H1 (cell line): ENCODE data around the gene ATP2A3. TPM values are rescaled to one million over a fixed set of nuclear protein-coding genes. Genes with fewer than 3 reads are reported as not detected.

Source experiments
- CTCF ChIA-PET: fragments of 300-600 bp; sonication (Branson Sonifier 250); formaldehyde crosslinking; loops from one replicate; lab custom pipeline; 2021; ENCODE audit not compliant: partially characterized antibody; lab: Charles Lee
- POLR2A ChIA-PET: fragments of 300-600 bp; sonication (Branson Sonifier 250); formaldehyde crosslinking; loops from one replicate; lab custom pipeline; 2021; ENCODE audit warnings: inconsistent platforms; ENCODE audit not compliant: partially characterized antibody; lab: Charles Lee
- DNase-seq, 2 experiments: peaks; one replicate each; pipeline versions ENCODE4 v3.0.0 to v3.0.0-alpha.2; 2010 to 2022; ENCODE audit warnings: low spot score in 2 of 2, low read depth in 1 of 2, mixed read lengths in 1 of 2
- FAIRE-seq: peaks from 2 replicates; lab custom pipeline; 2011; peaks lifted over from hg19 to GRCh38; lab: Jason Lieb, UNC
- H2AFZ ChIP-seq: 2 replicates; pipeline ENCODE4 v1.8.1; 2012; ENCODE audit warnings: low read length, inconsistent platforms
- H2AK5ac ChIP-seq: 2 replicates; pipeline ENCODE4 v1.6.1; 2013; ENCODE audit warnings: low read depth, low read length
- H2BK120ac ChIP-seq: replicated peaks from 2 replicates; pipeline ENCODE3; 2013; ENCODE audit warnings: low read depth, low read length, inconsistent platforms
- H2BK12ac ChIP-seq: 2 replicates; pipeline ENCODE4 v1.6.1; 2013; ENCODE audit warnings: low read depth, low read length
- H2BK15ac ChIP-seq: 2 replicates; pipeline ENCODE4 v1.6.1; 2013; ENCODE audit warnings: low read length
- H2BK20ac ChIP-seq: 2 replicates; pipeline ENCODE4 v1.6.1; 2013; ENCODE audit warnings: low read length
- H2BK5ac ChIP-seq: 2 replicates; pipeline ENCODE4 v1.6.1; 2013; ENCODE audit warnings: low read depth, low read length
- H3K14ac ChIP-seq: 2 replicates; pipeline ENCODE4 v1.6.1; 2013; ENCODE audit warnings: inconsistent platforms; ENCODE audit not compliant: insufficient read length
- H3K18ac ChIP-seq: 2 replicates; pipeline ENCODE4 v1.6.1; 2013; ENCODE audit warnings: low read length; ENCODE audit errors: extremely low read depth
- H3K23ac ChIP-seq: 2 replicates; pipeline ENCODE4 v1.6.1; 2013; ENCODE audit warnings: inconsistent platforms; ENCODE audit not compliant: insufficient read length
- H3K23me2 ChIP-seq: 2 replicates; pipeline ENCODE4 v1.6.1; 2013; ENCODE audit warnings: low read depth, low read length
- H3K27ac ChIP-seq: 2 replicates; pipeline ENCODE4 v1.6.1; 2011; ENCODE audit warnings: low read depth, low read length, inconsistent platforms
- H3K27me3 ChIP-seq, 4 experiments: replicated peaks in 1 of 4; 1 replicate in 1 of 4; 2 replicates in 3 of 4; pipeline versions ENCODE4 v1.6.1 to v1.8.1; 2011 to 2013; ENCODE audit warnings: low read length in 3 of 4, mild to moderate bottlenecking in 3 of 4, inconsistent platforms in 2 of 4, mixed read lengths in 2 of 4, moderate library complexity in 1 of 4; ENCODE audit not compliant: control insufficient read depth in 3 of 4, insufficient read depth in 3 of 4; ENCODE audit errors: extremely low read depth in 1 of 4
- H3K36me3 ChIP-seq, 4 experiments: 2 replicates each; pipeline versions ENCODE4 v1.6.1 to v1.8.1; 2011 to 2013; ENCODE audit warnings: mild to moderate bottlenecking in 4 of 4, low read length in 3 of 4, moderate library complexity in 2 of 4, control low read depth in 1 of 4, inconsistent platforms in 1 of 4; ENCODE audit not compliant: insufficient read depth in 4 of 4, control insufficient read depth in 2 of 4
- H3K4ac ChIP-seq: replicated peaks from 2 replicates; pipeline ENCODE3; 2013; ENCODE audit warnings: low read length, low read depth, mixed read lengths, inconsistent platforms; ENCODE audit not compliant: insufficient read length
- H3K4me1 ChIP-seq, 4 experiments: replicated peaks in 1 of 4; 1 replicate in 1 of 4; 2 replicates in 3 of 4; pipeline versions ENCODE4 v1.6.1 to v1.8.1; 2011 to 2013; ENCODE audit warnings: low read length in 3 of 4, inconsistent platforms in 2 of 4, mixed read lengths in 1 of 4; ENCODE audit not compliant: insufficient read depth in 4 of 4, control insufficient read depth in 3 of 4
- H3K4me2 ChIP-seq, 2 experiments: 2 replicates each; pipeline versions ENCODE4 v1.6.1 to v1.8.1; 2011 to 2013; ENCODE audit warnings: low read depth in 2 of 2, low read length in 2 of 2, control low read depth in 1 of 2, inconsistent platforms in 1 of 2, mild to moderate bottlenecking in 1 of 2; ENCODE audit not compliant: insufficient read depth in 1 of 2
- H3K4me3 ChIP-seq, 4 experiments: fragments of 200-600, 300-600 bp in 1 of 4; sonication (generic), shearing (Covaris generic), sonication (Bioruptor Twin) in 1 of 4; 2 replicates each; pipeline versions ENCODE4 v1.5.1 to v1.8.1; 2011 to 2016; ENCODE audit warnings: low read length in 4 of 4, low read depth in 3 of 4, control low read depth in 2 of 4, inconsistent platforms in 2 of 4, mild to moderate bottlenecking in 2 of 4, mixed read lengths in 1 of 4, moderate library complexity in 1 of 4; ENCODE audit not compliant: insufficient read depth in 2 of 4; ENCODE audit errors: extremely low read depth in 1 of 4
- H3K56ac ChIP-seq: replicated peaks from 2 replicates; pipeline ENCODE3; 2013; ENCODE audit warnings: low read depth, mild to moderate bottlenecking, mixed read lengths, low read length, inconsistent platforms; ENCODE audit not compliant: insufficient read length
- H3K79me1 ChIP-seq: 2 replicates; pipeline ENCODE4 v1.6.1; 2013; ENCODE audit warnings: low read depth, low read length, control low read depth
- H3K79me2 ChIP-seq, 2 experiments: 2 replicates each; pipeline versions ENCODE4 v1.6.1 to v1.8.1; 2012 to 2013; ENCODE audit warnings: low read length in 2 of 2, mild to moderate bottlenecking in 2 of 2, inconsistent platforms in 1 of 2; ENCODE audit not compliant: insufficient read depth in 2 of 2, control insufficient read depth in 1 of 2
- H3K9ac ChIP-seq, 4 experiments: replicated peaks in 1 of 4; 1 replicate in 1 of 4; 2 replicates in 3 of 4; pipeline versions ENCODE4 v1.6.1 to v1.8.1; 2011 to 2013; ENCODE audit warnings: low read depth in 3 of 4, low read length in 3 of 4, control low read depth in 2 of 4, mild to moderate bottlenecking in 2 of 4, moderate library complexity in 2 of 4, inconsistent platforms in 1 of 4; ENCODE audit errors: extremely low read depth in 1 of 4
- H3K9me3 ChIP-seq, 2 experiments: 2 replicates each; pipeline versions ENCODE4 v1.6.1 to v1.8.1; 2012 to 2013; ENCODE audit warnings: mild to moderate bottlenecking in 2 of 2, moderate library complexity in 2 of 2, control low read depth in 1 of 2, inconsistent platforms in 1 of 2, low read depth in 1 of 2, low read length in 1 of 2, mixed read lengths in 1 of 2; ENCODE audit not compliant: insufficient read depth in 2 of 2
- H4K20me1 ChIP-seq, 2 experiments: replicated peaks in 1 of 2; 2 replicates each; pipeline versions ENCODE3 to v1.8.1; 2011 to 2013; ENCODE audit warnings: inconsistent platforms in 2 of 2, low read length in 2 of 2, mild to moderate bottlenecking in 1 of 2; ENCODE audit not compliant: insufficient read depth in 2 of 2, control insufficient read depth in 1 of 2
- H4K5ac ChIP-seq: 2 replicates; pipeline ENCODE4 v1.6.1; 2013; ENCODE audit warnings: low read length, low read depth, mixed read lengths, inconsistent platforms; ENCODE audit not compliant: insufficient read length
- H4K8ac ChIP-seq: 2 replicates; pipeline ENCODE4 v1.8.0; 2013; ENCODE audit warnings: mild to moderate bottlenecking, moderate library complexity, low read length, inconsistent platforms; ENCODE audit not compliant: insufficient read depth; ENCODE audit errors: extremely low read depth
- H4K91ac ChIP-seq: replicated peaks from 2 replicates; pipeline ENCODE3; 2013; ENCODE audit warnings: low read length, mixed read lengths, inconsistent platforms; ENCODE audit not compliant: insufficient read length
- NANOG ChIP-seq: IDR thresholded peaks from 2 replicates; pipeline ENCODE4 v1.6.1; 2011; ENCODE audit warnings: low read length, low read depth, mild to moderate bottlenecking, inconsistent platforms; ENCODE audit not compliant: insufficient read depth, poor library complexity, severe bottlenecking
- SUZ12 ChIP-seq: fragments of 200-600 bp; sonication (generic); IDR thresholded peaks from 2 replicates; pipeline ENCODE4 v1.6.1; 2012; ENCODE audit warnings: mild to moderate bottlenecking, inconsistent platforms, low read length, moderate library complexity, mixed read lengths
- YY1 ChIP-seq: IDR thresholded peaks from 2 replicates; pipeline ENCODE4 v1.6.1; 2011; ENCODE audit warnings: low read depth, mild to moderate bottlenecking, low read length
- WGBS, 2 experiments: shearing (Covaris generic) in 1 of 2; methylation state at CpG; one replicate each; pipeline versions ENCODE4 v1.1.6 to v1.1.7; 2013 to 2015; ENCODE audit warnings: low lambda C conversion rate in 2 of 2, mixed read lengths in 2 of 2, inconsistent platforms in 1 of 2, low coverage in 1 of 2, missing lambda C conversion rate in 1 of 2; ENCODE audit not compliant: insufficient replicate concordance in 2 of 2, insufficient coverage in 1 of 2, insufficient read length in 1 of 2; ENCODE audit errors: extremely low coverage in 1 of 2, missing lambda C conversion rate in 1 of 2; 5-methylcytosine and 5-hydroxymethylcytosine counted together
- polyA plus RNA-seq, 7 experiments: library from polyadenylated mRNA; depleted of rRNA in 3 of 7; stranded (reverse) in 5 of 7; unstranded in 2 of 7; fragments of >200 nt in 5 of 7; fragments of 200-250 nt in 2 of 7; gene quantifications; 1 replicate in 5 of 7; 2 replicates in 1 of 7; 4 replicates in 1 of 7; pipeline versions ENCODE4 v1.2.1 to v1.2.3, GENCODE V29; 2011 to 2013; ENCODE audit warnings: missing spikeins in 2 of 7, mixed read lengths in 2 of 7
- total RNA-seq: library from RNA; stranded (reverse); fragmentation: NEBNext Ultra II Directional; extraction: Animal tissue kit (Norgen Biotek cat#: 25700); gene quantifications from 2 replicates; pipeline ENCODE4 v1.2.1, GENCODE V29; 2021

The ATP2A3 gene
- total and polyA plus RNA-seq, 2 of the 8 experiments (the other 6 are each of a cell fraction or from before 2014, with no cell fraction given) = 18.4 to 32.5 TPM

- H3K14ac ChIP-seq = no peak overlapping the region
- H3K4me2 ChIP-seq = no peak overlapping the region
- H4K91ac ChIP-seq = no peak overlapping the region
- H4K5ac ChIP-seq = no peak overlapping the region
- H3K18ac ChIP-seq = no peak overlapping the region
- FAIRE-seq (no peak), DNase-seq (no peak)
- peak overlapping the region; percentile 39; the same call in 1 of the 2 replicates for H2BK12ac ChIP-seq
- no peaks in the 10 kb centered on the region for H3K79me1 ChIP-seq
- TF ChIP-seq YY1 (no peak), SUZ12 (no peak), NANOG (no peak)
- H4K20me1 ChIP-seq = no peaks in the 10 kb centered on the region
- no peak overlapping the region for H3K9ac ChIP-seq
- no peak overlapping the region for H3K56ac ChIP-seq
- H2BK20ac ChIP-seq = no peak overlapping the region
- no peaks in the 10 kb centered on the region for H3K23me2 ChIP-seq
- H3K79me2 ChIP-seq = no peaks in the 10 kb centered on the region
- no peak overlapping the region for H3K23ac ChIP-seq
- POLR2A ChIA-PET = no interaction called here
- no peaks in the 10 kb centered on the region for H3K9me3 ChIP-seq
- no peak overlapping the region for H2BK15ac ChIP-seq
- 77% methylated on average over 9 of the region's 11 CpGs; no CpG with 5 or more reads in 1 of the 2 experiments for WGBS, 2 experiments
- H3K27ac ChIP-seq = no peak overlapping the region
- no peak overlapping the region for H3K4me3 ChIP-seq
- H2AFZ ChIP-seq = no peak overlapping the region
- no peak overlapping the region for H3K4ac ChIP-seq
- no peak overlapping the region for H4K8ac ChIP-seq
- H3K4me1 ChIP-seq = peaks cover 0 to 8% (median 3%) of the 10 kb centered on the region in 4 experiments; a peak in 3 of 7 replicates
- no peak overlapping the region for H2BK5ac ChIP-seq
- H3K36me3 ChIP-seq = 0 out of 8 replicates have a peak, but pooled peaks cover 0 to 2% (median 0%) of the 10 kb centered on the region in 4 experiments
- no peak overlapping the region for H2BK120ac ChIP-seq
- no peak overlapping the region for H2AK5ac ChIP-seq
- no peaks in the 10 kb centered on the region for H3K27me3 ChIP-seq
- CTCF ChIA-PET = interaction anchor here (0.6 to 7.4 kb wide), 6 partner anchors 21 to 167 kb away, joined by 3 to 96 read pairs (median 4); no protein-coding TSS in a partner anchor
These were observed 53.6 kb downstream of the ATP2A3 start for GRCh38 chr17:3910420-3911270.
